AG09309 (cell line): ENCODE data around the gene A4GNT.

Source experiments
- DNase-seq: peaks from one replicate; pipeline ENCODE4 v3.0.0-alpha.2; 2010; ENCODE audit warnings: low read depth
- H3K4me3 ChIP-seq: 2 replicates; pipeline ENCODE4 v1.5.1; 2011; ENCODE audit warnings: mild to moderate bottlenecking, low read depth, low read length, moderate library complexity; ENCODE audit not compliant: control insufficient read depth
- TF ChIP-seq, protein P1 (sequence below): IDR thresholded peaks from 2 replicates; pipeline ENCODE4 v1.5.1; 2011; ENCODE audit warnings: mild to moderate bottlenecking, low read depth, low read length, inconsistent platforms; ENCODE audit not compliant: insufficient read depth, control insufficient read depth; ENCODE audit errors: missing control alignments

A4GNT gene

DNA sequence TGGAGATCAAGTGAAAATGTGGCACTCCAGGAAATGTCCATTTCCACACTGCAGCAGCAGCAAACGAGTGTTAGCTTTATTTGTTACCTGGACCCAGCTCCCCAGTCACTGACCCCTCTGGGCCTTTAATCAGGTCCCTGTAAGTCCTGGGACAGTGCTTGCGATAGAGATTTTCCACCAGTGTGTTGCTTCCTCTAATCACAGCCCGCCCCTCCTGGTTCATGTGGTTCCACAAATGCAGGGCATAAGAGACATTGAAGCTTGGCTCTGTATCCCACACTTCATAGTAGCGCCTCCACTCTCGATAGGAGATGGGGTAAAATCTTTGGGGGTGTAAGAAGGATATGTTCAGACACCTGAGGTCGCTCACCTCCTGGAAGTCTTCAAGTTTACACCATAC, 8.0 kb downstream of the A4GNT start:
- DNase-seq: no peak
- TF ChIP-seq, protein P1, sequence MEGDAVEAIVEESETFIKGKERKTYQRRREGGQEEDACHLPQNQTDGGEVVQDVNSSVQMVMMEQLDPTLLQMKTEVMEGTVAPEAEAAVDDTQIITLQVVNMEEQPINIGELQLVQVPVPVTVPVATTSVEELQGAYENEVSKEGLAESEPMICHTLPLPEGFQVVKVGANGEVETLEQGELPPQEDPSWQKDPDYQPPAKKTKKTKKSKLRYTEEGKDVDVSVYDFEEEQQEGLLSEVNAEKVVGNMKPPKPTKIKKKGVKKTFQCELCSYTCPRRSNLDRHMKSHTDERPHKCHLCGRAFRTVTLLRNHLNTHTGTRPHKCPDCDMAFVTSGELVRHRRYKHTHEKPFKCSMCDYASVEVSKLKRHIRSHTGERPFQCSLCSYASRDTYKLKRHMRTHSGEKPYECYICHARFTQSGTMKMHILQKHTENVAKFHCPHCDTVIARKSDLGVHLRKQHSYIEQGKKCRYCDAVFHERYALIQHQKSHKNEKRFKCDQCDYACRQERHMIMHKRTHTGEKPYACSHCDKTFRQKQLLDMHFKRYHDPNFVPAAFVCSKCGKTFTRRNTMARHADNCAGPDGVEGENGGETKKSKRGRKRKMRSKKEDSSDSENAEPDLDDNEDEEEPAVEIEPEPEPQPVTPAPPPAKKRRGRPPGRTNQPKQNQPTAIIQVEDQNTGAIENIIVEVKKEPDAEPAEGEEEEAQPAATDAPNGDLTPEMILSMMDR: no peak
- no peak overlapping the region for H3K4me3 ChIP-seq

DNA sequence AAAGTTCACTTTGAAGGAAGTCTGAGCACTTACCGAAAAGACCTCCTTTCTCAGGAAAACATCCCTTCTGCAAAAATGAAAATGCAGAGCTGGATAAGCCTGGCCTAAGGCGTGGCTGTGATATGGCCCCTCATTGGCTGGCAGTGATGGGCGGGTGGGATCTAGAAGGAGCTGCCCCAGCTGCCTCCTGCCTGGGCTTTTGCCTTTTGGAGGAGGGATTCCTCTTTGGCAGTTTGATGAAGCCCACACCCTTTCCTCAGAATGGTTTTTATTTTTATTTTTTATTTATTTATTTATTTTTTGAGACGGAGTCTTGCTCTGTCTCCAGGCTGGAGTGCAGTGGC, 12.8 kb downstream of the A4GNT start:
- no peak overlapping the region for H3K4me3 ChIP-seq
- no peak for DNase-seq
- TF ChIP-seq, protein P1: no peak

DNA sequence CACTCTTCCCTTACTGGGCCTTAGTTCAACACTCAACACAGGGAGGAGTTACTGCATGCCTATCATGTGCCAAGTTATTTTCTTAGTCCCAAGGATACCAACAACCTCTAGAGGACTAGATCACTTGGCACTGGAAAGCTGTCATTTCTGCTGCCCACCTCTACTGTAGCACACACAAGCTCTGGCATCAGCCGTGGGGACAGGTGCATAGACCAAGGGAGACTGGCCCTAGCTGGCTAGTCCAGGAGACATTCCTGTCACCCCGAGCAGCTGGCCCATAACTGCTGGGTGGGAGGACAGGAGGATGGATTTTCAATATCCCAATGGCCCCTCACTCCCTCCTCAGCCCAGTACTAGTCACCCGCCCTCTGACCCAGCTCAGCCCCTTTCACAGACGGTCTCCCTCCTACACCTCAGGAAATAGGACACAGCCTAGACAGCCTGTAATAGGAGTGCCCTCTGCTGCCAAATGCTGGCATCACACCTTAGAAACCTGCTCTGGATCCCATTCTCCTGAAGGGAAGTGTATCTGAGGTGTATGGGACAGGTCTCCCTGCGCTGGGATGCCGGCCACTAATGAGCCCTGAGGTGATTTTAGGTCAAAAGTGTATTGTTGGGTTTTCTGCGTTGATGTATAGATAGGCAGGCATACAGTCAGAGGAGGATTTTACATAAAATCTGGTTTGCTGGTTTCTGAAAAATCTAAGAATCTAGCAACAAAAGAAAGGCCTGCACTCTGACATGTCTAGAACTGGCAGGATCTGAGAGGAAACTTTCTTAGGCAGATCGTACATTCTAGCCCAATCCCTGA, 13.4 kb downstream of the A4GNT start:
- TF ChIP-seq, protein P1: peak; percentile 93
- no peak for DNase-seq

DNA sequence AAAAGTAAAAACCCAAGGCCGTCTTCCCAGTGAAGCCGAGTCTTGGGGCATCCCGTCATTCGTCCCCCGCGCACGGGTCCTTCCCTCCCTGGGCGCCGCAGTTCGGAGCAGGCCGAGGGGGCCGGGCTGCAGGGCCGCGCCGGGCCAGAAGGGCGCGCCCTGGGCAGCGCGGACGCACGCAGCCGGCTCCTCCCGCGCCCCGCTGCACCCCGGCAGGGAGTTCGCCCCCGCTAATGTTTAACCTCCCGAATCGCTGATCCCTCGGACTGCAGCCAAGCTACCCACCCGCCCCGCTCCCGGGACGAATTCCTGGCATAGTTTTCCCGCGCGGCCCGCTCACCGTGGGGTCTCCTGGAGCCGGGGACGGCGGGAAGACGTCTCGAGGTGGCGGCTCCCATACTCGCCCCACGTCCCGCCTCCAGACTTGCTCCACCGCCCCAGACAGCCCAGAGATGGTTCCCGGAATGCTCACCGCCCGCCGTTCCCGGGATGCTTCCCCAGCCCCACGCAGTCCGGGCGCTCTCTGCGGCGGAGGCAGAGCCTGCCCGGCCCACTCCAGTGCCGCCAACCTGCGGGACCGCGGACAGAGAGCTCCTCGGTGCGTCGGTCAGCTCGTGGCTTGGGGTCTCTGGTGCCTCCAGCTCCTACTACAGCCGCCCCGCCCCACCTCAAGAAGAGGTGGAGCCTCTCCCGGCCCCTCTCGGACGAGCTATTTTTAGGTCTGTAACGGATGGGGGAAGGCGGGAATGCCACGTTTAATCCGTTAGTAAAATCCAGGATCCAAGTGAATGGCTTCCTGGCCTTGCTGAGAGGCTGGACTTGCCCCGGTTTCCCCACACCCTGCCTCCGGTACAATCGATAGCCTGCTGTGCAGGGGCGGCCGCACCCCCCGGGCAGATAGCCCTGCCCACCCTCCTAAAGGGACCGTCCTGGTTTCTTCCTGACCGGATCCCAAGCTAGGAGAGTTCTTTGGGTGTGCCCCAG, 16.9 kb downstream of the A4GNT start, which contains the start of gene DZIP1L:
DZIP1L (minus strand) TSS at position 621 of the 984 bp plus-strand sequence. CDS start 11,637 bp downstream, outside the sequence.
- H3K4me3 ChIP-seq: peak within 1 kb of the TSS; percentile 80
- TF ChIP-seq, protein P1: peak; percentile 2
- no peak for DNase-seq

More for the DNA sequence above, 13.4 kb downstream of the A4GNT start:
- H3K4me3 ChIP-seq: no peak overlapping the region

DNA sequence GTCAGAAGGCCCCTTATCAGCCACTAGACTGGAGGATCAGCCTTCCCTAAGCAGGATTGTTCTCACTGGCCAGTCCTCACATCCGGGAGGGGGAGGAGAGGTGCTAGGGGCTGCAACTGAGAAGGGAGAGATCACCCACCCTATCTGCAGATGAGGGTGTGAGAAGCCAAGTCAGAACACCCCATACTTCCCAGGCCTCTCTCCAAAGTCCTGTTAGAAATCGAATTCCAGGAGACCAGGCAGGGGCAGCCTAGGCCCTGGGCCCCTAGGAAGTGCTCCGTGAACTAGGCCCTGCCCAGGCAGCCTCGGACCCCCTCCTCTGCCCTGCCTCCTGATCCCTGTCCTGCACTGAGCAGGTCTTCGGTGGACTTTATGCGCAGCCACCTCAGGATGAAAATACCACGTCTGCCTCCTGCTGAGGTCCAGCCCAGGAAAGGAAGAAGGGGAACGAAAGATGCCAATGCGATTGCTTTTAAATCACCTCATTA, 17.7 kb downstream of the A4GNT start:
- peak overlapping the region; percentile 80 for H3K4me3 ChIP-seq
- TF ChIP-seq, protein P1: no peak
- DNase-seq: no peak

DNA sequence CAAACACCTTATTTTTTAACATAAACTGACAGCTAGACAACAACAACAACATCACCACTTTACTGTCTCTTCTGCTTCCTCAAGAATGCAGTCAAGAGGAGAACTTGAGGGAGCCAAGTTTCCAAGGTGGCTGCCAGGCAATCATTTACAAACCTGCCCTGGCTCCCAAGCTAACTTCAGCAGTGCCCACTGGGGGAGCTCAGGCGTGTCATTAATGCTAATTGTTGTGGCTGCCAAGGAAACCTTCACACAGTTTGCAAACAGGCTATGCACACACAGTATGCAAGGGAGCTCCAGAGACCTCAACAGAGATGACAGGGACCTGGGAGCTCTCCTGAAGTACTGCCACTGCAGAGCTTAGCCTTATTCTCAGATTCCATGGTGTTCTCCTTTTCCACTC, 18.9 kb downstream of the A4GNT start:
- TF ChIP-seq, protein P1: no peak
- H3K4me3 ChIP-seq: no peak overlapping the region; the same call in 1 of the 2 replicates
- no peak for DNase-seq
